OCI-LY3 (cell line): ENCODE data around the gene CUZD1.

Experiments
- EZH2phosphoT487 ChIP-seq: fragments of 200-600 bp; shearing (Covaris generic); IDR thresholded peaks from 2 replicates; pipeline ENCODE4 v1.6.1; 2018; ENCODE audit warnings: antibody characterized with exemption, mixed run types, low read depth
- TF ChIP-seq, protein P1 (sequence below): fragments of 200-600, 300-600 bp; sonication (generic); IDR thresholded peaks from 2 replicates; pipeline ENCODE4 v1.5.1; 2014; ENCODE audit warnings: antibody characterized with exemption, low read length, low read depth

DNA sequence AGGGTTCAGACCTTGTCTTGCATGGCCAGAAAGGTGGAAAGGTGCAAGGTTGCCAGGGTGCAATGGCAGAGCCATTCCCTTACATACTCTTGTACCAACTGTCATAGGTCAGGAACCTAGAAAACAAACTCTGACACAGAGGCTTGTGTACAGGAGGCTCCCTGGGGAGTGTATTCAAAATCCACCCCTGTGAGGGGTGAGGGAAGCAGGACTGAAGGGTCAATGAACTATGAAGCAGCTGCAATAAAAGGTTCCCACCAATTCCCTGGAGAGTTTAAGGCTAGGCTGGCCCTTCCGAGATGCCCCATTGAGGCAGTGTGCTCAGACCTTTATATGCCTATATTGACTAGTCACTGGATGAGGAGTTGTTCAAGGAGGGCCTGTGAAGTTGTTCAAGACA is 13.9 kb upstream of the CUZD1 start:
- TF ChIP-seq, protein P1, sequence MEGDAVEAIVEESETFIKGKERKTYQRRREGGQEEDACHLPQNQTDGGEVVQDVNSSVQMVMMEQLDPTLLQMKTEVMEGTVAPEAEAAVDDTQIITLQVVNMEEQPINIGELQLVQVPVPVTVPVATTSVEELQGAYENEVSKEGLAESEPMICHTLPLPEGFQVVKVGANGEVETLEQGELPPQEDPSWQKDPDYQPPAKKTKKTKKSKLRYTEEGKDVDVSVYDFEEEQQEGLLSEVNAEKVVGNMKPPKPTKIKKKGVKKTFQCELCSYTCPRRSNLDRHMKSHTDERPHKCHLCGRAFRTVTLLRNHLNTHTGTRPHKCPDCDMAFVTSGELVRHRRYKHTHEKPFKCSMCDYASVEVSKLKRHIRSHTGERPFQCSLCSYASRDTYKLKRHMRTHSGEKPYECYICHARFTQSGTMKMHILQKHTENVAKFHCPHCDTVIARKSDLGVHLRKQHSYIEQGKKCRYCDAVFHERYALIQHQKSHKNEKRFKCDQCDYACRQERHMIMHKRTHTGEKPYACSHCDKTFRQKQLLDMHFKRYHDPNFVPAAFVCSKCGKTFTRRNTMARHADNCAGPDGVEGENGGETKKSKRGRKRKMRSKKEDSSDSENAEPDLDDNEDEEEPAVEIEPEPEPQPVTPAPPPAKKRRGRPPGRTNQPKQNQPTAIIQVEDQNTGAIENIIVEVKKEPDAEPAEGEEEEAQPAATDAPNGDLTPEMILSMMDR, result no peak
- TF ChIP-seq EZH2phosphoT487, result no peak
